Right atrium auricular region (tissue), 2 donors: ENCODE measurements around the gene PPID. TPM values are rescaled to one million over a fixed set of nuclear protein-coding genes. Genes with fewer than 3 reads are reported as not detected.
A peak's percentile ranks its signal among the peaks of the same experiment; 100 is the strongest.
"Not testable (repeated sequence)": the region's sequence is repeated elsewhere in the genome, so short reads cannot be mapped to it uniquely, and the experiment has no call there.

ENCODE experiments used
- DNase-seq: peaks from one replicate; pipeline ENCODE4 v3.0.0-alpha.2; 2019; ENCODE audit warnings: low spot score
- H3K27ac ChIP-seq, 2 donors: fragments of 200-600 bp; sonication (generic); 1 replicate in 1 of 2; 2 replicates in 1 of 2; pipeline ENCODE4 v1.5.1; 2016 to 2019
- H3K27me3 ChIP-seq, 2 donors: fragments of 200-600 bp; sonication (generic); one replicate each; pipeline versions ENCODE4 v1.5.1 to v1.6.0; 2017 to 2019
- H3K36me3 ChIP-seq: fragments of 200-600 bp; sonication (generic); one replicate; pipeline ENCODE4 v1.5.1; 2016
- H3K4me1 ChIP-seq, 2 donors: fragments of 200-600 bp; sonication (generic); one replicate each; pipeline versions ENCODE4 v1.5.1 to v1.6.0; 2017 to 2019
- H3K4me3 ChIP-seq, 2 donors: fragments of 200-600 bp; sonication (generic); 1 replicate in 1 of 2; 2 replicates in 1 of 2; pipeline ENCODE4 v1.5.1; 2017 to 2019; ENCODE audit warnings: mild to moderate bottlenecking in 1 of 2, moderate library complexity in 1 of 2
- H3K9me3 ChIP-seq, 2 donors: fragments of 200-600 bp; sonication (generic); one replicate each; pipeline ENCODE4 v1.5.1; 2019
- total RNA-seq, 2 donors: library from RNA; depleted of rRNA; stranded (reverse); fragments of >200 nt; gene quantifications; one replicate each; pipeline ENCODE4 v1.1.0, GENCODE V29; 2016
- TF ChIP-seq, protein P1 (sequence below), 2 donors: fragments of 200-600 bp; sonication (generic); IDR thresholded peaks; one replicate each; pipeline ENCODE4 v1.5.1; 2019; ENCODE audit warnings: antibody characterized with exemption in 2 of 2

The PPID gene
- total RNA-seq, 2 donors from 2014 or later = 18.0 to 31.9 TPM

DNA sequence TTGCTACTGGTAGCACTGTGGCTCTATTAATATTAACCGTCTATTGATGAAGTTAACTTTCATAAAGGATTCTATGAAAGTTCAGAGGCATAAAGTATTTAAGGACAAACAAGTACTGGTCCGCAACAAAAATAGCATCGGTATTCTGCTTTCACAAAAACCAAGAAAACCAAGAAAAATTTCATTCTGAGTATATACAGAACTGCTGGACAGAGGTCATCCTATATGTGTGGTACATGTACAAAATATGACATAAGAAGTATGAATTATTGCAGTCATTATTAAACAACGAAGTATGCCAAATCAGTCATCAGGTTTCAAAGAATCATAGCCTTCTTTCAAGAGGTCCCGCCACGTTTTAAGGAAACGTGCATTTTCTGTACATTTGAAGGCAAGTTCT, 53.9 kb downstream of the PPID start:
- TF ChIP-seq, protein P1, sequence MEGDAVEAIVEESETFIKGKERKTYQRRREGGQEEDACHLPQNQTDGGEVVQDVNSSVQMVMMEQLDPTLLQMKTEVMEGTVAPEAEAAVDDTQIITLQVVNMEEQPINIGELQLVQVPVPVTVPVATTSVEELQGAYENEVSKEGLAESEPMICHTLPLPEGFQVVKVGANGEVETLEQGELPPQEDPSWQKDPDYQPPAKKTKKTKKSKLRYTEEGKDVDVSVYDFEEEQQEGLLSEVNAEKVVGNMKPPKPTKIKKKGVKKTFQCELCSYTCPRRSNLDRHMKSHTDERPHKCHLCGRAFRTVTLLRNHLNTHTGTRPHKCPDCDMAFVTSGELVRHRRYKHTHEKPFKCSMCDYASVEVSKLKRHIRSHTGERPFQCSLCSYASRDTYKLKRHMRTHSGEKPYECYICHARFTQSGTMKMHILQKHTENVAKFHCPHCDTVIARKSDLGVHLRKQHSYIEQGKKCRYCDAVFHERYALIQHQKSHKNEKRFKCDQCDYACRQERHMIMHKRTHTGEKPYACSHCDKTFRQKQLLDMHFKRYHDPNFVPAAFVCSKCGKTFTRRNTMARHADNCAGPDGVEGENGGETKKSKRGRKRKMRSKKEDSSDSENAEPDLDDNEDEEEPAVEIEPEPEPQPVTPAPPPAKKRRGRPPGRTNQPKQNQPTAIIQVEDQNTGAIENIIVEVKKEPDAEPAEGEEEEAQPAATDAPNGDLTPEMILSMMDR (IDR thresholded peaks at IDR 0.05) = no peak
- peaks cover 0 to 28% of the 10 kb centered on the region in 2 donors for H3K4me1 ChIP-seq
- no peaks in the 10 kb centered on the region for H3K36me3 ChIP-seq
- H3K27ac ChIP-seq = no peak overlapping the region
- H3K9me3 ChIP-seq = no peaks in the 10 kb centered on the region
- no peak overlapping the region for H3K4me3 ChIP-seq
- H3K27me3 ChIP-seq = no peaks in the 10 kb centered on the region
- no peak for DNase-seq

DNA sequence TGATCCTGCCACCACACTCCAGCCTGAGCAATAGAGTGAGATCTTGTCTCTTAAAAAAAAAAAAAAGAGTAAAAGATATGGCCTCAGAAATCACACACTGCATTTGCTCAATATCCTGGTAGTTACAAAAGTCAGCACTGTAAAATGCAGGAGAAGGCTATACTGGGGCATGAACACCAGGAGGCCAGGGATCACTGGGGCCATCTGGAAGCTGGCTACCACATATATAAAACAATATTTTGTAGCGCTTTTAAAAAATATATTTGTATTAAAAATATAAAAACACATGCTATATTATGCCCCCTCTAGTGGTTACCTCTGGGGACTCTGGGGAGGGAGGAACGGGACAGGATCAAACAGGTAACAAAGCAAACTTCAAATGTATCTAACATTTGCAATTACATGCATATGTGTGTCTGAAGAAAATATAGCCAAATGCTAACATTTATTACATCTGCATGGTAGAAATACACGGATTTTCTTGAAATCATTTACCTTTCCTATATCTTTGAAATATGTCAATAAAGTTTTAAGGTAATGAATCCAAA, 55.5 kb downstream of the PPID start:
- peaks cover 0 to 12% of the 10 kb centered on the region in 2 donors for H3K4me1 ChIP-seq
- no peaks in the 10 kb centered on the region for H3K36me3 ChIP-seq
- no peak overlapping the region for H3K4me3 ChIP-seq
- TF ChIP-seq, protein P1 (IDR thresholded peaks at IDR 0.05) = peak; percentile 16 to 54
- no peaks in the 10 kb centered on the region for H3K27me3 ChIP-seq
- H3K27ac ChIP-seq = no peak overlapping the region
- H3K9me3 ChIP-seq = no peaks in the 10 kb centered on the region
- DNase-seq = no peak

DNA sequence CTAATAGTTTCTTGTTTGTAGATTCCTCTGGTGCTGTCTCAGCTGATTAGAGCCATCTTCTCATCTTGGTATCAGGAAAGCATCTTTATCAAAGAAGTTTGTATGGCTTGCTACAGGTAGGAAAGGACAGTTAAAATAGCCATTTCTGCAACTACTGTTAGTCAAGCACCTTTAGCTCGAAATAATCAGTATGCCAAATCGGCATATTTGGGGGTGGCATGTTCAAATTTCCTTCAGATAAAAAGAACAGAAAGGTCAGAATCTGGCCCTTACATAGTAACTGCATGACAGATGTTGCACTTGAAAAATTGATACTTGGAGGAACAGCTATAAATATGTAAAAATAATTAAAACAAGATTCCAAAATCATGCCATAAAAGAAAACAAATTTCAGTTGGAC, 56.3 kb downstream of the PPID start:
- peaks cover 0 to 10% of the 10 kb centered on the region in 2 donors for H3K4me1 ChIP-seq
- no peak for DNase-seq
- H3K4me3 ChIP-seq = no peak overlapping the region
- no peaks in the 10 kb centered on the region for H3K27me3 ChIP-seq
- no peaks in the 10 kb centered on the region for H3K36me3 ChIP-seq
- no peaks in the 10 kb centered on the region for H3K9me3 ChIP-seq
- TF ChIP-seq, protein P1 (IDR thresholded peaks at IDR 0.05) = no peak
- H3K27ac ChIP-seq = no peak overlapping the region

DNA sequence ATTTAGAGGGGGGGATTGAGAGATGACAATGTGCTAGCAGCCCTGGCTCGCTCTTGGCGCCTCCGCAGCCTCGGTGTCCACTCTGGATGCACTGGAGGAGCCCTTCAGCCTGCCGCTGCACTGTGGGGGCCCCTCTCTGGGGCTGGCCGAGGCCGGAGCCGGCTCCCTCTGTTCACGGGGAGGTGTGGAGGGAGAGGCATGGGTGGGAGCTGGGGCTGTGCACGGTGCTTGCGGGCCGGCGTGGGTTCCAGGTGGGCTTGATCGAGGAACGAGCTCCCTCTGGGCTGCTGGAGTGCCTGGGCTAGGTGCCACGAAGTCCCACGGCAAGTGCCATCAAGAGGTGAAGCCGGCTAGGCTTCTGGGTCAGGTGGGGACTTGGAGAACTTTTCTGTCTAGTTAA, 58.4 kb downstream of the PPID start:
- TF ChIP-seq, protein P1 (IDR thresholded peaks at IDR 0.05) = no peak
- Histone ChIP-seq H3K27ac (no peak overlapping the region), H3K4me3 (no peak overlapping the region), H3K9me3 (no peaks in the 10 kb centered on the region), H3K36me3 (no peaks in the 10 kb centered on the region), H3K27me3 (no peaks in the 10 kb centered on the region), H3K4me1 (no peaks in the 10 kb centered on the region)
- no peak for DNase-seq

DNA sequence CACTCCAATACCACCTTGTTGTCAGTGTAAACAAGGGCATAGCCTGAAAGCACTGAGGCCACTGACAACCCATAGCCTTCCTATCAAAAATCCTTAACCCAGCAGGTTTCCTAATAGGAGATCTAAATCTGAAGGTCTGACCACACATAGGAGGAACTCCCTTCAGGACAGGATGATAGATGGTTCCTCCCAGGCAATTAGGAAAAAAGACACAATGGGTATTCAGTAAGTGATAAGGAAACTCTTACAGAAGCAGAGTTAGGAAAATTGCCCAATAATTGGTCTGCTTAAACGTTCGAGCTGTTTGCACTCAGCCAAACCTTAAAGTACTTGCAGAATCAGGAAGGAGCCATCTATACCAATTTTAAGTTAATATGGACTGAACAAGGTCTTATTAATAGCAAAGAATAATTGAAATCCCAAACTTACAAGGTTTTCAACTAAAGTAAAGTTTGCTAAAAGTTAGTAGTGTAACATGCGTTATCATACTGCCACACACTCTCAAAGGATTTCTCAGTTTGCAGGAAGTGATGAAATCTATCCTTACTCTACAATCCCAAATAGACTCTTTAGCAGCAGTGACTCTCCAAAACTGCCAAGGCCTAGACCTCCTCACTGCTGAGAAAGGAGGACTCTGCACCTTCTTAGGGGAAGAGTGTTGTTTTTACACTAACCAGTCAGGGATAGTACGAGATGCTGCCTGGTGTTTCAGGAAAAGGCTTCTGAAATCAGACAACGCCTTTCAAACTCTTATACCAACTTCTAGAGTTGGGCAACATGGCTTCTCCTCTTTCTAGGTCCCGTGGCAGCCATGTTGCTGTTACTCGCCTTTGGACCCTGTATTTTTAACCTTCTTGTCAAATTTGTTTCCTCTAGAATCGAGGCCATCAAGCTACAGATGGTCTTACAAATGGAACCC, 59.2 kb downstream of the PPID start:
- H3K4me1 ChIP-seq, H3K4me3 ChIP-seq, H3K36me3 ChIP-seq, H3K9me3 ChIP-seq, H3K27ac ChIP-seq, H3K27me3 ChIP-seq, DNase-seq: not testable (repeated sequence)

DNA sequence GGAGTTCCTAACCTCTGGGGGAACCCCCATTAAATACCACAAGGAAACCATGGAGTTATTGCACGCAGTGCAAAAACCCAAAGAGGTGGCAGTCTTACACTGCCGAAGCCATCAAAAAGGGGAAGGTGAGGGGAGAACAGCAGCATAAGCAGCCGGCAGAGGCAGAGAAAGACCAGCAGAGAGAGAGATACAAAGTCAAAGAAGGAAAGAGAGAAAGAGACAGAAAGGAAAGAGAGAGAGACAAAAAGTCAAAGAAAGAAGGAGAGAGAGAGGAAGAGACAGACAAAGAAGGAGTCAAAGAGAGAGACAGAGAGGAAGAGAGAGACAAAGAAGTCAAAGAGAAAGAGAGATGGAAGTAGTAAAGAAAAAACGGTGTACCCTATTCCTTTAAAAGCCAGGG, 59.9 kb downstream of the PPID start:
- not testable (repeated sequence) for H3K4me1 ChIP-seq, H3K27me3 ChIP-seq, DNase-seq, H3K4me3 ChIP-seq, H3K9me3 ChIP-seq, H3K27ac ChIP-seq, H3K36me3 ChIP-seq

Other genes starting within 250 kb of the PPID start
- gene RXFP1, start 201.5 kb downstream of the PPID start, total RNA-seq = not detected
- gene C4orf46, start 51.5 kb downstream of the PPID start, total RNA-seq = 1 to 10 TPM; 3.2 to 4.2 TPM
- gene ETFDH, start 51.1 kb downstream of the PPID start, total RNA-seq = 100 to 1,000 TPM in 1 of 2 donors, 10 to 100 TPM in 1; 96.6 to 156 TPM
- gene FNIP2, start 45.6 kb upstream of the PPID start, total RNA-seq = 10 to 100 TPM; 38.3 to 42.4 TPM